ENCODE results near the gene WDR81. TPM values are rescaled to one million over a fixed set of nuclear protein-coding genes. Genes with fewer than 3 reads are reported as not detected.
A peak's percentile ranks its signal among the peaks of the same experiment; 100 is the strongest.

Gene WDR81
- total and polyA plus RNA-seq, 10 of the 15 experiments (the other 5 are each of a cell fraction or from before 2014, with no cell fraction given), result 0.13 to 22.4 (median 7.3) TPM; not detected in 1

GRCh38 chr17:1716912-1717695, 7.4 kb upstream of the WDR81 start:
- peak overlapping the region; percentile 98 for H2AFZ ChIP-seq (ENCODE audit: control insufficient read depth, low read depth, low read length)
- 2% methylated on average over 13 of the region's 13 CpGs for WGBS (ENCODE audit: insufficient coverage, insufficient replicate concordance, low lambda C conversion rate, missing lambda C conversion rate)
- ATAC-seq (peak; percentile 84), DNase-seq (ENCODE audit: low read depth, low spot score) (peak; percentile 97), FAIRE-seq (peak; percentile 99)
- peak overlapping the region; percentile 89 for H3K4me3 ChIP-seq
- CTCF ChIA-PET, result interaction anchor here (0.7 to 11.0 kb wide), 17 partner anchors 19 to 487 kb away, joined by 3 to 232 read pairs (median 5); partner anchors contain the start of genes PRPF8, RILP, RPA1 and SMYD4
- in situ Hi-C loops (cut with MboI) (no loop called here), intact Hi-C loops (cut with micrococcal nuclease; ENCODE audit: unreplicated experiment) (loop anchor here (2.0 to 5.0 kb wide), 3 partner anchors 50 to 155 kb away; partner anchors contain the start of genes PITPNA and RPA1)
- H3K4me2 ChIP-seq (ENCODE audit: control insufficient read depth, insufficient read depth), result peak overlapping the region; percentile 98
- BruUV-seq (replicated peaks), result no TSS peak
- H4K20me1 ChIP-seq (ENCODE audit: control insufficient read depth, insufficient read depth), result no peaks in the 10 kb centered on the region
- H3K27ac ChIP-seq (ENCODE audit: control insufficient read depth, insufficient read depth), result peak overlapping the region; percentile 98
- peak overlapping the region; percentile 99 for H3K9ac ChIP-seq (ENCODE audit: control insufficient read depth, insufficient read depth, low read length)
- peaks cover 0 to 7% of the 10 kb centered on the region in 2 experiments; a peak in 2 of 4 replicates for H3K36me3 ChIP-seq (ENCODE audit: control insufficient read depth in 2 of 2, insufficient read depth in 2 of 2, low read length in 1 of 2)
- H3K9me3 ChIP-seq (replicated peaks; ENCODE audit: control insufficient read depth, insufficient read depth, low read length), result no peaks in the 10 kb centered on the region
- SMC1A ChIA-PET (ENCODE audit: uncharacterized antibody, unreplicated experiment), result interaction anchor here (0.7 to 8.4 kb wide), 25 partner anchors 16 to 421 kb away, joined by 3 to 88 read pairs (median 4); partner anchors contain the start of genes DPH1, PRPF8 and RILP
- H3K4me1 ChIP-seq (ENCODE audit: control insufficient read depth, insufficient read depth, low read length), result peaks cover 7% of the 10 kb centered on the region
- H3K27me3 ChIP-seq (replicated peaks in 1 of 2; ENCODE audit: control insufficient read depth in 2 of 2, insufficient read depth in 2 of 2, low read length in 1 of 2), result no peaks in the 10 kb centered on the region
- peaks cover 7% of the 10 kb centered on the region for H3K79me2 ChIP-seq (ENCODE audit: control insufficient read depth, insufficient read depth, low read length)
- RAD21 ChIA-PET (ENCODE audit: unreplicated experiment), result interaction anchor here (0.9 to 4.1 kb wide), 26 partner anchors 10 to 619 kb away, joined by 3 to 25 read pairs (median 5); partner anchors contain the start of genes INPP5K, PRPF8, RILP and RPA1
- POLR2A ChIA-PET, result interaction anchor here (0.5 to 2.3 kb wide), 29 partner anchors 9 to 683 kb away, joined by 3 to 18 read pairs (median 4); partner anchors contain the start of genes PRPF8, RILP, RPA1 and SGSM2
- TF ChIP-seq SREBF1 (IDR thresholded peaks at IDR 0.05; ENCODE audit: low read length) (no peak), ZNF207 (IDR thresholded peaks at IDR 0.05; ENCODE audit: borderline replicate concordance) (peak; percentile 32; the same call in 1 of the 2 replicates), ZNF217 (IDR thresholded peaks at IDR 0.05) (no peak), TCF12 (IDR thresholded peaks at IDR 0.05; ENCODE audit: low read depth, low read length) (peak; percentile 65; the same call in 1 of the 2 replicates), ZNF384 (IDR thresholded peaks at IDR 0.05; ENCODE audit: borderline replicate concordance, low read depth, low read length) (no peak), RFX5 (IDR thresholded peaks at IDR 0.05; ENCODE audit: low read depth, low read length) (peak; percentile 98), LARP7 (IDR thresholded peaks at IDR 0.05) (no peak; the same call in 1 of the 2 replicates), SIN3A (IDR thresholded peaks at IDR 0.05; ENCODE audit: low read depth, low read length) (no peak; the same call in 1 of the 2 replicates), MYB (IDR thresholded peaks at IDR 0.05; ENCODE audit: borderline replicate concordance, low read depth, low read length) (no peak), NFYA (IDR thresholded peaks at IDR 0.05; ENCODE audit: borderline replicate concordance, low read depth, low read length) (peak; percentile 20; the same call in 1 of the 2 replicates), PAX5 (IDR thresholded peaks at IDR 0.05; ENCODE audit: borderline replicate concordance, low read depth, low read length) (peak; percentile 63; the same call in 1 of the 2 replicates), ZNF622 (IDR thresholded peaks at IDR 0.05) (no peak), WRNIP1 (IDR thresholded peaks at IDR 0.05; ENCODE audit: borderline replicate concordance, low read depth, low read length) (peak; percentile 82; the same call in 1 of the 2 replicates), POLR2AphosphoS2 (IDR thresholded peaks at IDR 0.05; ENCODE audit: low read depth, low read length) (no peak), ZNF274 (IDR thresholded peaks at IDR 0.05; ENCODE audit: insufficient read depth, insufficient read length) (no peak), RAD51 (IDR thresholded peaks at IDR 0.05) (peak; percentile 88), IRF3 (IDR thresholded peaks at IDR 0.05) (peak; percentile 42; the same call in 1 of the 2 replicates), NRF1 (conservative IDR thresholded peaks at IDR 0.05; ENCODE audit: low read depth, low read length) (no peak)
- TF ChIP-seq, protein P1, sequence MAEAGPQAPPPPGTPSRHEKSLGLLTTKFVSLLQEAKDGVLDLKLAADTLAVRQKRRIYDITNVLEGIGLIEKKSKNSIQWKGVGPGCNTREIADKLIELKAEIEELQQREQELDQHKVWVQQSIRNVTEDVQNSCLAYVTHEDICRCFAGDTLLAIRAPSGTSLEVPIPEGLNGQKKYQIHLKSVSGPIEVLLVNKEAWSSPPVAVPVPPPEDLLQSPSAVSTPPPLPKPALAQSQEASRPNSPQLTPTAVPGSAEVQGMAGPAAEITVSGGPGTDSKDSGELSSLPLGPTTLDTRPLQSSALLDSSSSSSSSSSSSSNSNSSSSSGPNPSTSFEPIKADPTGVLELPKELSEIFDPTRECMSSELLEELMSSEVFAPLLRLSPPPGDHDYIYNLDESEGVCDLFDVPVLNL (IDR thresholded peaks at IDR 0.05; ENCODE audit: low read depth, low read length), result no peak
- TF ChIP-seq, protein P2, sequence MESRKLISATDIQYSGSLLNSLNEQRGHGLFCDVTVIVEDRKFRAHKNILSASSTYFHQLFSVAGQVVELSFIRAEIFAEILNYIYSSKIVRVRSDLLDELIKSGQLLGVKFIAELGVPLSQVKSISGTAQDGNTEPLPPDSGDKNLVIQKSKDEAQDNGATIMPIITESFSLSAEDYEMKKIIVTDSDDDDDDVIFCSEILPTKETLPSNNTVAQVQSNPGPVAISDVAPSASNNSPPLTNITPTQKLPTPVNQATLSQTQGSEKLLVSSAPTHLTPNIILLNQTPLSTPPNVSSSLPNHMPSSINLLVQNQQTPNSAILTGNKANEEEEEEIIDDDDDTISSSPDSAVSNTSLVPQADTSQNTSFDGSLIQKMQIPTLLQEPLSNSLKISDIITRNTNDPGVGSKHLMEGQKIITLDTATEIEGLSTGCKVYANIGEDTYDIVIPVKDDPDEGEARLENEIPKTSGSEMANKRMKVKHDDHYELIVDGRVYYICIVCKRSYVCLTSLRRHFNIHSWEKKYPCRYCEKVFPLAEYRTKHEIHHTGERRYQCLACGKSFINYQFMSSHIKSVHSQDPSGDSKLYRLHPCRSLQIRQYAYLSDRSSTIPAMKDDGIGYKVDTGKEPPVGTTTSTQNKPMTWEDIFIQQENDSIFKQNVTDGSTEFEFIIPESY (IDR thresholded peaks at IDR 0.05), result 0 out of 2 replicates have a peak, but pooled peaks have one; percentile 58

Data from GM12878 (cell line).